AG09309 (cell line): ENCODE measurements around the gene NKX1-1.

Experiments
- DNase-seq: peaks from one replicate; pipeline ENCODE4 v3.0.0-alpha.2; 2010; ENCODE audit warnings: low read depth
- H3K4me3 ChIP-seq: 2 replicates; pipeline ENCODE4 v1.5.1; 2011; ENCODE audit warnings: mild to moderate bottlenecking, low read depth, low read length, moderate library complexity; ENCODE audit not compliant: control insufficient read depth
- TF ChIP-seq, protein P1 (sequence below): IDR thresholded peaks from 2 replicates; pipeline ENCODE4 v1.5.1; 2011; ENCODE audit warnings: mild to moderate bottlenecking, low read depth, low read length, inconsistent platforms; ENCODE audit not compliant: insufficient read depth, control insufficient read depth; ENCODE audit errors: missing control alignments

Gene NKX1-1

DNA sequence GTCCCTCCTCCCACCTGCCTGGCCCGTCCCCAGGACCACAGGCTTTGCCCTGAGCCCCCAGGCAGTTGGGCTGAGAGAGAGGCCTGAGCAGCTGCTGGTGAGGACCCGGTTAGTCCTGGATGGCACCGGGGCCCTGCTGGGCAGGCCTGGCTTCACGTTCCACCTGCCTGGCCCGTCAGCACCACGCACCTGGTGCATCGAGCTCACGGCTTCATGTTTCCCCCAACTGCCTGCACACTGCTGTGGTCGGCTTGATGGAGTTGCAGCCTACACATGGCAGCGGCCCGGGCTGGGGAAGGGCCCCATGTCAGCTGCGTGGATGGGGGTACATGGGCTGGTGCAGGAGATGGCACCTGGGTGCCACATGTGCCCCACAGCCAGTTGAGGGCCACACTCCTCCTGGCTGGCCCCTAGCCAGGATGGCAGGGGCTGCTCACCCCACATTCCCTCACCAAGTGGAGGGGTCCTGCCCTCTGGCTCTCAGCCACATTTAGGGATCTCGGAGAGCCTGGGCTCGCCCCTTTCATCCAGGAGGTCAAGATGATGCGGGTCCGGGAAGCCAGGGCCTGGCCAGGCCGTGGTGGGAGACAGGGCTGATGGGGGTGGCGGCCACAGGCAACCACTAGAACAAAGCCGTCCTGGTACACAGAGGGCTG is 28.5 kb downstream of the NKX1-1 start:
- no peak for DNase-seq
- H3K4me3 ChIP-seq, result no peak overlapping the region
- TF ChIP-seq, protein P1, sequence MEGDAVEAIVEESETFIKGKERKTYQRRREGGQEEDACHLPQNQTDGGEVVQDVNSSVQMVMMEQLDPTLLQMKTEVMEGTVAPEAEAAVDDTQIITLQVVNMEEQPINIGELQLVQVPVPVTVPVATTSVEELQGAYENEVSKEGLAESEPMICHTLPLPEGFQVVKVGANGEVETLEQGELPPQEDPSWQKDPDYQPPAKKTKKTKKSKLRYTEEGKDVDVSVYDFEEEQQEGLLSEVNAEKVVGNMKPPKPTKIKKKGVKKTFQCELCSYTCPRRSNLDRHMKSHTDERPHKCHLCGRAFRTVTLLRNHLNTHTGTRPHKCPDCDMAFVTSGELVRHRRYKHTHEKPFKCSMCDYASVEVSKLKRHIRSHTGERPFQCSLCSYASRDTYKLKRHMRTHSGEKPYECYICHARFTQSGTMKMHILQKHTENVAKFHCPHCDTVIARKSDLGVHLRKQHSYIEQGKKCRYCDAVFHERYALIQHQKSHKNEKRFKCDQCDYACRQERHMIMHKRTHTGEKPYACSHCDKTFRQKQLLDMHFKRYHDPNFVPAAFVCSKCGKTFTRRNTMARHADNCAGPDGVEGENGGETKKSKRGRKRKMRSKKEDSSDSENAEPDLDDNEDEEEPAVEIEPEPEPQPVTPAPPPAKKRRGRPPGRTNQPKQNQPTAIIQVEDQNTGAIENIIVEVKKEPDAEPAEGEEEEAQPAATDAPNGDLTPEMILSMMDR, result no peak

- no peak overlapping the region for H3K4me3 ChIP-seq
- DNase-seq, result no peak
- TF ChIP-seq, protein P1, result no peak
Observed at GRCh38 chr4:1376841-1377605, 29.2 kb downstream of the NKX1-1 start.

- TF ChIP-seq, protein P1, result no peak
- H3K4me3 ChIP-seq, result no peak overlapping the region
- no peak for DNase-seq
Observed at GRCh38 chr4:1376391-1376840, 29.8 kb downstream of the NKX1-1 start.

GRCh38 chr4:1375761-1376322 is 30.4 kb downstream of the NKX1-1 start:
- H3K4me3 ChIP-seq, result no peak overlapping the region
- DNase-seq, result no peak
- TF ChIP-seq, protein P1, result no peak

GRCh38 chr4:1375051-1375721 is 31.1 kb downstream of the NKX1-1 start:
- DNase-seq, result no peak
- TF ChIP-seq, protein P1, result no peak
- no peak overlapping the region for H3K4me3 ChIP-seq

GRCh38 chr4:1374706-1375045 is 31.6 kb downstream of the NKX1-1 start:
- TF ChIP-seq, protein P1, result no peak
- no peak for DNase-seq

More at GRCh38 chr4:1374706-1375045, 31.6 kb downstream of the NKX1-1 start:
- no peak overlapping the region for H3K4me3 ChIP-seq
